ENCODE measurements around the gene SLC2A10.

The SLC2A10 gene

GRCh38 chr20:46735436-46735835 is 26.0 kb downstream of the SLC2A10 start:
- DNase-seq (ENCODE audit: low read depth) = no peak

GRCh38 chr20:46739431-46740213 is 30.2 kb downstream of the SLC2A10 start:
- DNase-seq (ENCODE audit: low read depth) = no peak

- no peak for DNase-seq (ENCODE audit: low read depth)
Observed at GRCh38 chr20:46740214-46740609, 30.8 kb downstream of the SLC2A10 start.

- no peak for DNase-seq (ENCODE audit: low read depth)
Observed at GRCh38 chr20:46741924-46742668, 32.6 kb downstream of the SLC2A10 start.

GRCh38 chr20:46742669-46743045 is 33.2 kb downstream of the SLC2A10 start:
- DNase-seq (ENCODE audit: low read depth) = no peak

DNA sequence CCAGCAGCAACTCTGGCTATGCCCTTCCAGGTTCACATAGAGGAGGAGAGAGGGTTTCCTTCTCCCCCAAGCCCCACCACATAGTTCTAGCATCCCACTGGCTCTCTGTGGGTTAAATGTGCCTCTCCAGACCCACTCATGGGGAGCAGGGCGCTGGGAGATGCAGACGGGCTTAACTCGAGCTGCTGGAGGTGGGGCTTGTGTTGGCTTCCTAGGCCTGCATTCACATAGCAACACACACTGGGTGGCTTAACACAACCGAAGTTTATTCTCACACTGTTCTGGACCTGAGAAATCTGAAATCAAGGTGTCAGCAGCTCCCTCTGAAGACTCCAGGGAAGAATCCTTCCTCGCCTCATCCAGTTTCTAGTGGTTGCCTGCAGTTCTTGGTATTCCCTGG is 33.6 kb downstream of the SLC2A10 start:
- DNase-seq (ENCODE audit: low read depth) = no peak

GRCh38 chr20:46746956-46747526 is 37.6 kb downstream of the SLC2A10 start:
- DNase-seq (ENCODE audit: low read depth) = no peak

DNA sequence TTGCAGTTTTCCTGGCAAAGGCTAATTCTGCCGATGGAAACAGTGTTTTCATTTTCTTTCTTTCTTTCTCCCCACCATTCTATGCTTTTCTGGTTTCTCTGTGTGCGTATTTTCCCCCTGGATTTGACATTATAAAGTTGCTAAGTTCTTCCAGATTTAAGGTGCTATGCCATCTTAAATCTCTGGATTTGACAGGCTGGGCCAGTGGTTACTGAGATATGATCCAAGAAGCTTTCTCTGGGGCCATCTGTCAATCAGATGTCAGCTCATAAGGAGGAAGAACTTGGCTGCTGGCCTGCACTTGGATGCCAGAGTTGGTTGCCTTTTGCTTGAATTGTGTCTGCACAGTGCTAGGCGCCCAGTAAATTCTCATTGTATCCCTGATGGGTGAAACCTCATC is 39.7 kb downstream of the SLC2A10 start:
- no peak for DNase-seq (ENCODE audit: low read depth)

GRCh38 chr20:46751856-46752255 is 42.4 kb downstream of the SLC2A10 start:
- no peak for DNase-seq (ENCODE audit: low read depth)

GRCh38 chr20:46752728-46753127 is 43.3 kb downstream of the SLC2A10 start:
- DNase-seq (ENCODE audit: low read depth) = no peak

DNA sequence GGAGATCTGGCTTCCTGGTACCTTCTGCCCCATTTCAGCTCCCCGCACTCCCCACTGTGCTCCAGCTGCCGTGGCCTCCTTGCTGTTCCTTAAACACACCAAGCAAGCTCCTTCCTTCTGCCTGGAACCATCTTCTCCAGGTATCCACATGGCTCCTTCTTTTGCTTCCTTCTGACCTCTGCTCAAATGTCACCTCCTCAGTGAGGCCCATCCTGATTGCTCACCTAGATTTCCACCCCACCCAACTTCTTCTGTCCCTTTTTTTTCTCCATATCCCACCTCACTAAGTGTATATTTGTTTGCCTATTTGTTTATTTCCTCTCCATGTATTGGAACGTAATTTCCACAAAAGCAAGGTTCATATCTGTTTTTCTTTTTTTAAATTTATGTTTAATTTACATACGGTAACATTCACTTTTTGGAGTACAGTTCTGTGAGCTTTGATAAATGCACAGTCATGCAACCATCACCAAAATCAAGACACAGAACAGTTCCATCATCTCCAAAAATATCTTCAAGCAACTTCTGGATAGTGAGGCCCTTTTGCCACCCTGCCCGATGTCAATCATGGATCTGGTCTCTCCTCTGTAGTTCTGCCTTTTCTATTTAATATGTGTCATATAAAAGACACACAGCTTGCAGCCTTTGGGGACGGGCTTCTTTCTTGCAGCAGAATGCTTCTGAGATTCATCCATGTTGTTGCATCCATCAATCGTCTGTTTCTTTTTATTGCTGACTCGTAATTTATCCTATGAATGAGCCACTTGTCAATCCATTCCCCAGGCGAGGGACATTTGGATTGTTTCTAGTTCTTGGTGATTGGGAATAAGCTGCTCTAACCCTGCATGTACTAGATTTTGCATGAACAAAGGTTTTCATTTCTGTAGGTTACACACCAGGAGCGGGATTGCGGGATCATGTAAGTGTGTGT is 46.3 kb downstream of the SLC2A10 start:
- no peak for DNase-seq (ENCODE audit: low read depth)

DNA sequence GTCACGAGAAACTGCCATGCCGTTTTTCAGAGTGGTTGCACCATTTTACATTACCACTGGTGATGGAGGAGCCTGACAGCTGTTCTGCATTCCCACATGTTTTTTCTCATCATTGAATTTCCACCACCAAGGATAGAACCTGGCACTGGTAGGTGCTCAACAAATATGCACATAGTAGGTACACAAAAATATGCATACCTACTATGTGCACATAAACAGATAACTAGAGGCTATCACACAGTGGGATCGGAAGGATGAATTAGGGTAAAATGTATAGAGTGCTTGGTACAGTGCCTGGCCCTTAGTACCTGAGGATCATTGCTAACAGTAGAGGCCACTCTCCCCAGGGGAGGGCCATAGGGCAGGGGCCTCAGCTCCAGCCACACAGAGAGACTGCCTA is 47.0 kb downstream of the SLC2A10 start:
- DNase-seq (ENCODE audit: low read depth) = no peak

DNA sequence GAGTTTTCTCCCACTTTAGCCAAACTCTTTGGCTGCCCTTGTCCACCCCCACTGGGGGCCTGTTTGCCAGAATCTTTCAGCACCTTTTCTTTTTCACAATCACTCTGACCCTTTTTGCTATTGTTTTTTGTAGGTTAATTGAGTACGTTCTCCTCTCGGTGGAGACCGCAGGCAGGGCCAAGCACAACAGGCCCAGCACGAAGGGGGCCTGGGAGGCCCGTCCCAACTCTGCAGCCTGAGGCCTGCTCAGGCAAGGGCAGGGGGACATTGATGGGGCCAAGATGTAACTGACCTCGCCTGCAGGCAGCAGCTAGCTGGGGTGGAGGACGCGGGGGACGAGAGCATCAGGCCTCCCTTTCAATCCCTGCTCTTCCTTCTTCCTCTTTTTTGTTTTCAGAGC is 47.7 kb downstream of the SLC2A10 start:
- no peak for DNase-seq (ENCODE audit: low read depth)

DNA sequence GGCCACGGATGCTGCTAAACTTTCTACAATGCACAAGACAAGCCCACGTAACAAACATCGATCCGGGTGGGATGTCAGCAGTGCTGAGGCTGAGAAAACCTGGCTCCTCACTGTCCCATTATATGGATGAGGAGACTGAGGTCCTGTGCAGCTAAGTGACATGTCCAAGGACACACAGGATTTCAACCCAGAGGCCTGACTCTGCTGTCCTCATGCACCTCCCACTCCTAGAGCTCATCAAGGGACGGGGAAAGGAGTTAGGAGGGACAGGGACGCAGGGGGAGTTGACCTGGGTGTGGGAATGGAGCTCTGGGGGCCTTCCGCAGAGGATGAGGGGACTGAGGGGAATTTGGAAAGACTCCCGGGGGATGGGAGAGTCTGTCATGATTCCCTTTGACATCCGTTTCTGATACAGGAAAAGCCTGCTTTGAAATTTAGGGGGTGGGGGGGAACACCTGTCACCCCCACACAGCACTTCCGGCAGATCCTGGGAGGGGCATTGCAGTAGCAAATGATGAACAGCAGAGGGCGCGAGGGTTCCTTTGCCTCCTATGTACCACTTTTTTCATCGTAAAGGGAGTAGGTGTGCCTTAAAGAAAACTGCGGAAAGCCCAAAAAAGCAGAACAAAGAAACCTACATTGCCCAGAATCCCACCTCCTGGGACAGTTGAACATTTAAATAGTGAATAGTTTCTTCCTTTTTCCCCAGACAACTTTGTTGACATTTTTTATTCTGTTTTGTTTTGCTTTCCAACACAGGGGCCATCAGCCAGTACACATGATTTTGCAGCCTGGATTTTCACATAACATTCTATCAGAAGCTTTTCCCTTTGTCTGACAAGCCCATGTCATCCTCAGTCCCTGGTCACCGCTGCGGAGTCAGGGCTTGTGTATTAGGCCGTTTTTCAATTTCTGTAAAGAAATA is 48.6 kb downstream of the SLC2A10 start:
- peak; percentile 26 for DNase-seq (ENCODE audit: low read depth)

DNA sequence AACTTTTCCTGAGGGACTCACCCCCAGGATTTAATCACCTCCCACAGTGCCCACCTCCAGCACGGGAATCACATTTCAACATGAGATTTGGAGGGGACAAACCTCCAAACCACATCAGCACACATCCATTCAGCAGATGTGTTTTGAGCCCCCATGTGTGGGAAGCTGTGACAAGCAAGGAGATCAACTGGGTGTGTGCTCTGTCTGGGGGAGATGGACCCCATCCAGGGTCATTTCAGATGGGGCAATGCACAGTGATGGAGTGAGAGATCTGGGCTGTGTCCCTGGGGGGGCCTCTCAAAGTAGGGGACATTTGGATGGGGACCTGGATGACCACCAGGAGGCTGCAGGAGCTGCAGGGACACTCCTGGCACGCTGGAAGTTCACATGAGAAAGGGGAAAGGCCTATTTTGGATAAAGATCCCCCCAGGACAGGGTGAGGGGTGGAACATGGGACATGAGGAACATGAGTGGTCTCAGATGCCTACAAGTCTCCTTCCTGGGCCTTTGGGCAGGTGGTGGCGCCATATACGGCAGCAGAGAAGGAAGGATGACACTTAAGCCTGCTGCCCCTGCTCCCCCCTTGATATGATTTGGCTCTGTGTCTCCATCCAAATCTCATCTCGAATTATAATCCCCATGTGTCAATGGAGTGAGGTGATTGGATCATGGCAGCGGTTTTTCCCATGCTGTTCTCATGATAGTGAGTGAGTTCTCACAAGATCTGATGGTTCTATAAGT is 49.6 kb downstream of the SLC2A10 start:
- DNase-seq (ENCODE audit: low read depth) = no peak

GRCh38 chr20:46761566-46761965 is 52.1 kb downstream of the SLC2A10 start:
- DNase-seq (ENCODE audit: low read depth) = no peak

DNA sequence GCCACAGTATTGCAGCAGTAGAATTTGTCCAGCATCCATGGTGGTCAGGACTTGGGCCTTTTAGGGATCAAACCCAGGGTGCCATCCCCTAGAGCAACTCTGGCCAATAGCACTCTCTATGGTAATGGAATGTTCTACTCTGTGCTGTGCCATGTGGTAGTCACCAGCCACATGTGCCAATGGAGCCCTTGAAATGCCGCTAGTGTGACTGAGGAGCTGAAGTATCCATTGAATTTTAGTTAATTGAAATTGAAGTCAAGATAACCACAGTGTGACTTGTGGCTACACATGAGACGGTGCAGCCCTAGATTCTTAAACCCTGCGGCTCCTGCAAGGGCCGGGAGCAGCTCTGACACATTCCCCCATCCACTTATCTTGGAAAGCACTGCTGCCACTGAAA is 54.6 kb downstream of the SLC2A10 start:
- no peak for DNase-seq (ENCODE audit: low read depth)

GRCh38 chr20:46765506-46766120 is 56.2 kb downstream of the SLC2A10 start:
- no peak for DNase-seq (ENCODE audit: low read depth)

- no peak for DNase-seq (ENCODE audit: low read depth)
Observed at GRCh38 chr20:46767127-46767761, 57.8 kb downstream of the SLC2A10 start.
